NCI-H1092 (cell line): ENCODE data around the gene MPPED1.

Experiments used
- DNase-seq: peaks from one replicate; lab custom pipeline; 2025; lab: John Stamatoyannopoulos, UW

MPPED1 gene

DNA sequence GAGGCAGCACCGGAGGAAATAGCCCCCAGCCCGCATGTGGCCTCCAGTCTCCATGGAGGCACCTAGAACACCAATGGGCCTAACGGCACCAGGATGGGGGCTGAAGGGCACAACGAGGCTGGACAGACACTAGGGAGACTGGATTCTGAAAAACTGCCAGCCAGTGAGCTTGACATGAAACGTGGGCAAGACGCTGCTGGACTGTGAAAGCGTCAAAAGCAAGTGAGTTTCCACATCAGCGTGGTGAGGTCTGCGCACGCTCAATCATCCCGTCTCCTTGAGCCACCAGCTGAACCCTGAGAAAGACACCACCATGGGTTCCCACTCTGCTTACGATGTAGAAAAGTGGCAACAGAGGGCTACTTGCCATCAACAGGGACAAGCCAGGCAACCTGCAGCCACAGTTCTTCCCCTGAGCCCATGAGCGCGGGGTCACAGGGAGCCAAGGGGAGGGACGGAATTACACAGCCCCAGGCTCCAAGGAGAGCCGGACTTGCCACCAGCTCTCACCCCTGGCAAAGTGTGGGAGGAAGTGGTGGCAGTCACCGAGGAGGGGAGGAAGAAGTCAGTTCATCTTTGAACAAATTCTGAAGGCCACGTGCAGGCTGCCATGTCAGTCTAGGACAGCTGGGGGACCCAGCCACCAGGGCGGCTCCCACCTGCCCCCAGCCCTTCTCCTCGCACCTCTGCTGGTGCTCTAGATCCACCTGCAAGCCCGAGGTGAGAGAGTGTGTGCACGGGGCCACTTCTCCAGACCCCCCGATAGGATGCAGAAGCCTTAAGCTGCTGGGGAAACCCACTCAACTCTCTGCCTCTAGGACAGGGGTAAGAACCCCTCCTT is 131.1 kb downstream of the MPPED1 start:
- no peak for DNase-seq

DNA sequence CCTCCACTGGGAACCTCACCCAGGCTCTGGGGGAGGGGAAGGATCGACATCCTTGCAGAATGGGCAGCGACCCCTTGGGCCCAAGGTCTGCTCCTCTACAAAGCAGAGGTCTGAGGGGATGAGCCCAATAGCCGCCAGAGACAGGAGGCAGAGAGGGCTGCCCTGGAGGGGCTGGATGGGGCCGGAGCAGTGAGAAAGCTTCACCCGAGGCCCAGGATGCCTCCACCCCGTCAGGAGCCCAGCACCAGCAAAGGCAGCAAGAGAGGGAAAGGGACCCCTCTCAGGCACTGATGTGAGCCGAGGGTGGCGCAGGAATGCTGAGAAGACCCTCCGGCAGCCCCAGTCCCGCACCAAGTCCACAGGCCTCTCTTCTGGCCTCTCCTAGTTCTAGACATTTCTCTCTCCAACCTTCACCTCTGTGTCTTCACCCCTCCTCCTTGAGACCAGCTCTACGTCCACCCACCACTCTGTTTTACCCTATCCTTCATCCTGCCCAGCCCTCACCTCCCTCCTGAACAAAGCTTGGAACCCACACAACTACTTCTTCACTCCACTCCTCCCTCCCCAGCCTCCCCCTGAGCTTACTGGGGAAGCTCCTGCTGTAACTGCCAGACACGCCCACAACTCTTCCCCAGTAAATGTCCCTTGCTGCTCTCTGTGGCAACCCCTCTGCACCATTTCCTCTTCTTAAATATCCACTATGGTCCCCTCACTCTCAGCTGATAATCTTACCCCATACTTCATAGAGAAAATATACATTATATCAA is 131.9 kb downstream of the MPPED1 start:
- DNase-seq, result no peak

DNA sequence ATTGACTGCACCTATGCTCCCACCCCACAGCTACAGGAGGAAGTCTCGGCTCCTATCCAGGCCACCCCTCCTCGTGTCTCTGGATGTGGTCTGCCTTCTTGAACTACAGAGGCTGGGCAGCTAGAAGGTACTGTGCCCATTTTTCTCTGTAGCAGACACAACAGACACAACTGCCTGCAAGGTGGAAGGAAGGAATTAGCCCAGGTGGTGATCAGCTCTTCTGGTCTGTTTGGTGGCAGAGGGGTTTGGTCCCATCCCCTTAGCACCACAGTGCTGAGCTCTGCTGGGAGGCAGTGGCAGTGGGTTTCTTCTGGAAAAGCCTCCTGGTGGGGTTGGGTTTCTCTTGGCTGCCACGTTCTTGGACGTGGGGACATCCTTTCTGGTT is 132.5 kb downstream of the MPPED1 start:
- no peak for DNase-seq

DNA sequence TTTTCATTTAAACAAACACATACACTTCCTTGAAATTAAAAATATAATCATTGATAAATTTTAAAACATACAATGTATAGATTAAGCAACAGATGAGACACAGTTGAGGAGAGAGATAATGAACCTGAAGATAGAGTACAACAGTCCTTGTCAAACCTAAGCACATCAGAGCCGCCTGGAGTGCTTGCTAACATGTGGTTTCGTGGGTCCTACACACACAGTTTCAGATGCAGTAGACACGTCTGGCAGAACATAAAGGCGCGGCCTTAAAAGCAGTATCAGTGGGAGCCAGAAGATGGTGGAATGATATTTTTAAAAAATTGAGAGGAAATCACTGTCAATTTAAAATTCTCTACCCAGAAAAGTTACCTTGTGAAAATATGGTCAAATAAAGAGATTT is 134.4 kb downstream of the MPPED1 start:
- DNase-seq, result no peak

DNA sequence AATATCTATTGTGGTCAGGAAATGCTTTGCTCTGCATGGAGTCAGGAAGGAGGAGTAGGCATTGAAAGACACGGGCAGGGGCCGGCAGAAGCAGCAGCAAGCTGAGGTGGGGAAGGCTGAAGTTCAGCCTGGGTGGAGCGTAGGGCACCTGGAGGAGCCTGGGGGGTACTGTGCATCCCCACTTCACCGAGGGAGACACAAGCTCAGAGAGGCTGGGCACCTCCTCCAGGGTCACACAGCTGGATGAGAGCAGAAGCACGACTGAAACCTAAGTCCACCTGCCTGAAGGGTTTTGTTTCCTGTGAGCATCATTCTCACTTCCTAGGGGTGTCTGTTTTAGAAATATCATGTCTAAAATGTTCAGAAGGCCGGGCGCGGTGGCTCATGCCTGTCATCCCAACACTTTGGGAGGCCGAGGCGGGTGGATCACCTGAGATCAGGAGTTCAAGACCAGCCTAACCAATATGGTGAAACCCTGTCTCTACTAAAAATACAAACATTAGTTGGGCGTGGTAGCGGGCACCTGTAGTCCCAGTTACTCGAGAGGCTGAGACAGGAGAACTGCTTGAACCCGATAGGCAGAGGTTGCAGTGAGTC is 138.3 kb downstream of the MPPED1 start:
- no peak for DNase-seq

DNA sequence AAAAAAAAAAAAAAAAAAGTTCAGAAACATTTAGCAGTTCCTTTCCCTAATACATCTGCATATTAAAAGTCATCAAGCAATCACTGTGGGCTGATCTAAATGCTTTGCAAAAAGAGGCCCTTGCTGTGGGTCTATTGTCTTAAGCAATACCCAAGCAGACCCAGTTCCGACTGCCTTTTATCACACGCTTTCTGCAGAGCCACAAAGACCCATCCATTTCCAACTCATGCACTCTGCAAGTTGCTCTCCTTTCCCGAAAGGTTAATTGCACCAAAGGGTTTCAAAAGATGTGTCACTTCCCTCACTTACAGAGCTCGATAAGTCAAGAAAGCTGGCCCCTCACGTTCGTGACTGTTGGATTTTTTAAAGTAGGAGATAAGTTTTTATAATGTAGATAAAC is 138.9 kb downstream of the MPPED1 start:
- DNase-seq, result no peak

DNA sequence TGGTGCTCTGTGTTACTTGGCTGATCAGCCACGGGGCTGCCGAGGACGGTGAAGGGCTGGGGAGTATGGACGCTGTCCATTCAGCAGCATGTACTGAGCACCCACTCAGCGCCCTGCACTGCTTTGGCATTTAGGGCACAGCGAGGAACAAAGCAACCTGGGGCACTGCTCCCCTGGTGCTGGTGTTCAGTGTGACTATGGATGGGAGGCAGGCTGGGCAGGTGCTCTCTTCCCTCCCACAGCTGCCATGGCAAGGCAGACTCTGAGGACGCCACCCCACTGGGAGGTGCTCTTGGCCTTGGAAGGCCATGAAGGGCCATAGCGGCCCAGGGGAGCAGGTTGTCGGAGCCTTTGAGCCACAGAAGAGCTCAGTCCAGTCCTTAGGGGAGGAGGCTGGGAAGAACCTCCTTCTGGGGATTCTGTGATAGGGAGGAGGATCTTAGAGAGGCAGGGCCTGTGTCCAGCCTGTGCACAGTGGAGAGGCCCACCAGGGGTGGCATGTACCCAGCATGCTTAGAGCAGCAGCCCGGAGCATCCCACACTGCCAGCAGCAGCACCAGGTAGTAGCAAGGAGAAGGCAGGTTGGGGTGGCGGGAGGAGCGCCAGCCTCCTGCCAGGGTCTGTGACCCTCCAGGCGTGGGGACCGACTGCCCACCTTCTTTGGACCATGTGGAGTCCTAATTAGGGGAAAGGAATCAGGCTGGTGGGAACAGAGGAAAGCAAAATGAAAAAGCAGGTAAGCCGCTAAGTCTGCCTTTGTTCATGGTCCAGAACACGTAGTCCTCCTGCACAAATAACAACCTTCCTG is 141.8 kb downstream of the MPPED1 start:
- no peak for DNase-seq

DNA sequence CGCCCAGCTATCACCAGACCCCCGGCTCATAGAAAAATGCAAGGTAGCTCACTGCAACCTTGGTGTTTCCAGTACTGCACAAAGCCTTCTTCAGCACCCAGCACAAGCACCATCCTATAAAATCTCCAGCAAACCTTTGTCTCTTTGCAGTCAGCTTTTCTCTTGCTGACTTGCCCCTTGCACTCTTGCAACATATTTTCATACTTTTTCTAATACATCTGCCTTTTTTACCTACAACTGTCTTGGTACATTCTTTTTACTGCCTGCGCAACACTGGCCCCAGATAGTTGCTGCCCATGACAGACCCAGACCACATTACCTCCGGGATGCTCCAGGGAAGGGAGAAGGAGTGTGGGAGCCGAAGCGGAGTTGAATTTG is 142.4 kb downstream of the MPPED1 start:
- DNase-seq, result no peak

DNA sequence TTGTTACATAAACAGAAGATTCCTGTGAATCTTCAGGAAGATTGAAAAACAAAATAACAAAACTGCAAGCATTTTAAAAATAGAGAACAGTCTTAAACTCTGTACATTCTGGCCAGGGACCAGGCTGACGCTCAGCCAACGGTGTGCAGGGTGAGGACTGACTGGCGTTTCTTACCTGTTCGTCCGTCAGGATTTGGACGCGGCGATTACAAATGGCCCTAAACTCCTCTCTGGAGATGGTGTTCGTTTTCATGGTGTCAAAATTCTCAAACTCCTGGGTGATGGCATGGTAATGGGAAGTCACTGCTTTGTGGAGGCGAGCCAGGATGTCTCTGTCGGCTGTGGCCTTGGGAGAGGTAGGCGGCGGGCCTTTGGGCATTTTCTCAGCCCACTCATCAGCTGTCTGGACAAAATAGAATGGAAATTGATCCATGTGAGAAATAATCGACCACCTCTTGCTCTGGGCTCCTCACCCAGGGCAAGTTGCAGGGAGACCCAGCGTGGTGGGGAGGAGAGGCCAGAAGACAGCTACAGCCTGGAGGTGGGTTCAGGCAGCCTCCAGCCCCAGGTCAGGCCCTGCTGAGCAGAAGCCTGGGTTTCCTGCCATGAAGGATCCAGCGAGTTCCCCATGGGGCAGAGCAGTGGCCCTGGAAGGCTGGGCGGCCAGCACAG is 143.0 kb downstream of the MPPED1 start:
- DNase-seq, result no peak

DNA sequence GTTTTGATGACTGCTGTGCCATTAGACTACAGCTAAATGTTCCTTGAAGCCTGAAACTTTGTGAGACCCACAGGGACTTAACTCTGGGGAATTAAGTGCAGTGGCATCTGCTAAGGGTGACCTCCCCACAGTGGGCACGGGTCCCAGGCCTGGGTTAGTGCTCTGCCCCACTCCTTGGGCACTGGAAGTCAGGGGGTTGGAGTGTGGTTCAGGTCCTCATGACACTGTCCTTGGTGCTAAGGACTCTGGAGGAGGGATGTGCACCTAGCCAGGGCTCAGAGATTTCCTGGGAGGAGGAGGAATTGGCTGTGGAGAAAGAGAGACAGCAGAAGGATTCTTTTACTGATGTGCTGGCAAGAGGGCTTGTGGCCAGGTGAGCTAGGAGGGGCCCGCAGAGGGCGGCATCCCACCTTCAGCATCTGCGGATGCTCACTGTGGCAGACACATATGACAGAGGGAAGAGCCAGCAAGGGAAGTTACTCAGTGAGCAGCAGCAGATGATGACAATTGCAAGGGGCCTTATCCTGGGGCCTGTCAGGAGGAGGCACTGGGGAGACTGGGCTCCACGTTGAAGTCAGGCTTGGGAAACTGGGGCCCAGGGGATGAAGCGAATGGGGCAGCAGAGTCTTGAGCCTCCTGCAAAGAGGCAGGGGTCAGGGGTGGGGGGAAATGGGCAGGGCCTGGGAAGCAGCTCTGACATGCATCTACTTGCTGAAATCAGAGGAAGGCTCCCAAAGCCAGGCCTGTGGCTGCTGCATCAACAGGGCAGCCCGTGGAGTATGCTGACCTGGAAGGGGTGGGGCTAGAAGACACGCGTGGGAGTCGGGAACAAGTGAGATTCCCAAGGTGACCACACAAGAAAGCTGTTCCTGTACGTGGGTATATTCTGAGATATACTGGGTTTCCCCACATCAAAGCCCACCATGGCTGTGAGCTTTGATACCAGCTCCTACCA is 144.0 kb downstream of the MPPED1 start:
- DNase-seq, result no peak
